NCI-H1105 (cell line): ENCODE results near the gene SEC14L5.
"Not testable (repeated sequence)": the region's sequence is repeated elsewhere in the genome, so short reads cannot be mapped to it uniquely, and the experiment has no call there.

Experiments
- DNase-seq: peaks from one replicate; lab custom pipeline; 2025; lab: John Stamatoyannopoulos, UW

The SEC14L5 gene

GRCh38 chr16:4954714-4955113 is 3.4 kb upstream of the SEC14L5 start:
- no peak for DNase-seq

DNA sequence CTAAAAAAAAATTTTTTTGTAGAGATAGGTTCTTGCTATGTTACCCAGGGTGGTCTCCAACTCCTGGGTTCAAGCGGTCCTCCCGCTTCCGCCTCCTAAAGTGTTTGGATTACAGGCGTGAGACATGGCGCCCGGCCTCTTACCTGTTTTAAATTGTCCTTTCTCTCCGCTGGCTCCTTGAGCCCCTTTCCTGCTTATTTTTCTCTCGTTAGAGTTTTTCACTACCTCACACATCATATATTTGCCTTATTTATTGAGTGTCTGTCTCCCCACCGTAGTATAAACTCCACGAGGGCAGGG is 760 bp upstream of the SEC14L5 start:
- DNase-seq: no peak

- DNase-seq: no peak
These were observed 644 bp downstream of the SEC14L5 start for GRCh38 chr16:4958510-4959438.

DNA sequence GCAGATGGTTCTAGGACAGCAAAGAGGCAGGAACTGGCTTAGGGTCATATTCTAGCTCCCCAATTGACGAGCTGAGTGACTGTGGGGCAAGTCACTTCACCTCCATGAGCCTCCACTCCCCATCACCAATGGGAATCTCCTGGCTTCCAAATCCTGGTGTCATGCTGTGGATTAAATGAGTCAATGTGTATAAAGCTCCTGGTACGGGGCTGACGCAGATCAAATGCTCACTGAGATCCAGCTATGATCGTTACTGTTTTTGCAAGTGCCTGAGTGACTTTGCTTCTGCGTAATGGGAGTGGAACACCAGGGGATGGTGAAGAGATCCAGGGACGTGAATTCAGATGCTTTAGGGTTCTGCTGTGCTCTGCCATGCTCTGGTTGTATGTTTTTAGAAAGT is 2.4 kb downstream of the SEC14L5 start:
- no peak for DNase-seq

- no peak for DNase-seq
These were observed 4.6 kb downstream of the SEC14L5 start for GRCh38 chr16:4962716-4963115.

- not testable (repeated sequence) for DNase-seq
These were observed 5.4 kb downstream of the SEC14L5 start for GRCh38 chr16:4963527-4963926.

DNA sequence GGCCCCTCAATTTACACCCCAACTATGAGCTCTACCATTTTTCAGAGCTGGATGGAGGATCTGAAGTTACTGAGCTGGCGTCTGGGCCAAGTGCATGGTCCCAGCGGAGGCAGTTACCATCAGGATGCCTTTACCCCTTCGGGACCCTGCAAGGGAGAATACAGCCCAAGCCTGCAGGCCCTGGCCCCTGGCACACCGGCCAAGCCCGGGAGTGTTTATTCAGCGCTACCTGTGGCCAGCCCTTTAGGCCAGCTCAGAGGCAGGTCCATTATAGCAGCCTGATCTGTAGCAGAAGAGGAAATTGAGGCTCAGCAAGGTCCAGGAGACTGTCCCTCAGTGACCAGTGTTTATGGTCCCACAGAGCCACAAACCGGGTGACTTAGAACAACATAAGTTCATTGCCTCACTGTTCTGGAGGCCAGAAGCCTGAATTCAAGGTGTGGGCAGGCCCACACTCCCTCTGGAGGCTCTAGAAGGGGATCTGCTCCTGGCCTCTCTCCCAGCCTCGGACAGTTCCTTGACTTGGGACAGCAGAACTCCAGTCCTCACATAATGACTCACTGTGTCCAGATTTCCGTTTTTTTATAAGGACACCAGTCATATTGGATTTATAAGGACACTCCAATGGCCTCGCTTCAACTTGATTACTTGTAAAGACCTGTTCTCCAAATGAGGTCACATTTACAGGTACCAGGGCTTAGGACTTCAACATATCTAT is 8.8 kb downstream of the SEC14L5 start:
- no peak for DNase-seq

DNA sequence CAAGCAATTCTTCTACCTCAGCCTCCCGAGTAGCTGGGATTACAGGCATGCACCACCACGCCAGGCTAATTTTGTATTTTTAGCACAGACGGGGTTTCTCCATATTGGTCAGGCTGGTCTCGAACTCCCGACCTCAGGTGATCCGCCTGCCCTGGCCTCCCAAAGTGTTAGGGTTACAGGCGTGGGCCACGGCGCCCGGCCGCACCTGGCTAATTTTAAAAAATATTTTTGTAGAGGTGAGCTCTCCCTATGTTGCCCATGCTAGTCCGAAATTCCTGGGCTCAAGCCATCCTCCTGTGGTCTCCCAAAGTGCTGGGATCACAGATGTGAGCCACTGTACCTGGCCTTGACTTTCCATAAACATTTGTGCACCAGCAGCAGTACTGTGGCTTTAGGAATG is 10.1 kb downstream of the SEC14L5 start:
- DNase-seq: not testable (repeated sequence)

GRCh38 chr16:4968879-4969483 is 10.9 kb downstream of the SEC14L5 start:
- no peak for DNase-seq

DNA sequence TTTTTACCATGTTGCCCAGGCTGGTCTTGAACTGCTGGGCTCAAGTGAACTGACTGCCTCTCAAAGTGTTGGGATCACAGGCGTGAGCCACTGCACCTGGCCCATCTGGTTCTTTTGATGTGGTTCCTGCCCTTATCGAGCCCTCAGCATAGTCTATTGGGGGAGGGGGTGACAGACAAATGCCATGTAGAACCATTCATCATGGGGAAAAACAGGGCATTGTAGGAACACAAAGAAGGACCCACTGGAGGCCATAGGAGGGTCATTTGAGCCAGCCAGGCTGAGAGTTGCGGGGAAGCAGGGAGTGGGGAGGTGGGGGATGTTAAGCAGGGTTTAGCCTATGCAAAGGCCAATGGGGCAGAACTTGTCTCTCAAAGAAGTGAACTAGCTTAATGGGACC is 11.9 kb downstream of the SEC14L5 start:
- no peak for DNase-seq

- no peak for DNase-seq
These were observed 14.9 kb downstream of the SEC14L5 start for GRCh38 chr16:4972938-4973587.

- DNase-seq: no peak
These were observed 17.9 kb downstream of the SEC14L5 start for GRCh38 chr16:4976079-4976478.

DNA sequence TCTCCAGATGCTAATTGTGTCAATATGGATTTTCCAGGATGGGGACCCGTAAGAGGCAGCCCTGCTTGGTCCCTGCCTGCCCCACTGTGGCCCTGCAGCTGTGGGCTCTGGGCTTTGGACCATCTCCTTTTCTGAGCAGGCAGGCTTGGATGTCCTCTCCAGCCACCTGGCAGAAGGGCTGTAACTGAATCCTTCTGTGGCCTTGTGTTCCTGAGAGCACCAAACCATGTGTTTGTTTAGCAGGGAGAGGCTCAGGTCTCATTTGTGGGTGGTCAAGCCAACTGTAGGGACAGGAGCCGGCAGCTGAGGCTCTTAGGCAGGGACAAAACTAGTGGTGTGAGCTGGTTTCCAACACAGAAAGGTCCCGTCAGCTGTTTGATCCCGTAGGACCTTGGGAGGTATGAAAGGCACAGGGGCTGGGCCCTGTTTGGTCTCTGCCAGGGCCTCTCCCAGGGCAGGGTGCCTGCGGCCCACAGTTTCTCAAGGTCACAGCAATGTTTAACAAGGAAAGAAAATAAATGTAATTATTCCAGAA is 18.5 kb downstream of the SEC14L5 start:
- DNase-seq: no peak

GRCh38 chr16:4979164-4979563 is 21.0 kb downstream of the SEC14L5 start:
- no peak for DNase-seq

- no peak for DNase-seq
These were observed 21.9 kb downstream of the SEC14L5 start for GRCh38 chr16:4979736-4980660.

DNA sequence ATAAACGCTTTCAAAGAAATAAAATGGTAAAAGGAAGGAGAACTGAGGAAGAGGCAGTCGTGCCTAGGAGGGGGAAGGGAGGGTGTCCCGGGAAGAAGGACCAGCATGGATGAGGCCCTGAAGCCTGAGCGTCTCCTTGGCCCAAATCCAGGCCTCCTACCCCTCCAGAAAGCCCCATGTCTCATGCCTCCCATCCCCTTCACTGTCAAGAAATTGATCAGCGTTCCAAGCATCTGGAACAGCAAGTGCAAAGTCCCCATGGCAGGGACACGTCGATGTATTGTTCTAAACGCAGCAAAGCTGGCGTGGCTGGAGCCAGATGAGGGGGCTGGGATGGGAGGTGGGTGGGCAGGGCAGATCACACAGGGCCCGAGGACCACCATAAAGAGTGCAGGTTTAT is 22.6 kb downstream of the SEC14L5 start:
- no peak for DNase-seq

DNA sequence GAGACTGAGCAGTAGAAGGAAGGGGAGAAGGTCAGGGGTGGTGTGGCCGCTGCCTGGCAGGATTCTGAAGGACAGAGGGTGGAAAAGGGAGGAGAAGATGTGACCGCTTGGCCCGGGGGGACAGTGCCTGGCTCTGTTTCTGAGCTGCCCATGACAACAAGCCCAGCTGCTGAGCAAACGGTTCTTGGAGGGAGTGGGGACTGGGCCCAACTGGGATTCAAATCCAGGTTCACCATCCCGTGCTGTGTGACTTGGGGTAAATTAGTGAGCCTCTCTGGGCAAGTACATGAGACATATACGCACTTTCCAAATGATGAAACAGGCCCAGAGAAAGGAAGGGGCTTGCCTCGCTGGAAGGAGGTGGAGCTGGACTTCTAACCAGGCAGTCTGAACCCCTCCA is 23.3 kb downstream of the SEC14L5 start:
- no peak for DNase-seq

DNA sequence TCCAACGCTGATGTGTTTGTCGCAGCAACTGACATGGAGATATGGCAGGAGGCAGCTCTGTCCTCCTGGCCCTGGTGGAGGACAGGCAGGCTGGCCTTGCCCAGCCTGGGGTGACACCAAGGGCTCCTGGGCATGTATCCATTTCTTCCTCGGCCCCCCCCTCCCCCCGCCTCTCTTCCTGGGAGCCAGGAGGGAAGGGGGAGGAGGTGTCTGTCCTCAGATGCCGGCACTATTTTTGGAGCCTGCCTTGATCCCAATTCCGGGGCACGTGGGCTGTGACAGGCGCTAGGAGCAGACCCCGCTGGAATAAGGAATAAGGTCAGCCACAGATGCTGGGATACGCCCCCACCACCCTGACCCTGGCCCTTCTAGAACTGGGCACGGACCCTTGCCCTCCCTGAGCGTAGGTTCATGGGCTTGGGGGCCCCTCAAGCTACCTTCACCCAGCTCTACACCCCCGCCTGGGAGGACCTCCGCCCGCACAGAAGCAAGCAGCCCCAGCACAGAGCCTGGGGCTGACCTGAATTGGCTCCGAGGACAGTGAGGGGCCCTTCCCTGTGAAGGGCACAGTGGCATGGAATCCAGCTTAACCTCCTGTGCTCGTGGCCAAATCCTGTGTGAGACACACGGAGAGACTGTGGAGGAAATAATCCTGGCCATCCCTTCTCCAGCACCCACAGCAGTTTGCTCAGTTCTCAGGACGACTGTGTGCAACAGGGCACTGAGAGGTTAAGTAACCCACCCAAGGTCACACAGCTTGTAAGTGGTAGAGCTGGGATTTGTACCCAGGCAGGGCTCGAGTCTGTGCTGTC is 24.1 kb downstream of the SEC14L5 start:
- DNase-seq: no peak

DNA sequence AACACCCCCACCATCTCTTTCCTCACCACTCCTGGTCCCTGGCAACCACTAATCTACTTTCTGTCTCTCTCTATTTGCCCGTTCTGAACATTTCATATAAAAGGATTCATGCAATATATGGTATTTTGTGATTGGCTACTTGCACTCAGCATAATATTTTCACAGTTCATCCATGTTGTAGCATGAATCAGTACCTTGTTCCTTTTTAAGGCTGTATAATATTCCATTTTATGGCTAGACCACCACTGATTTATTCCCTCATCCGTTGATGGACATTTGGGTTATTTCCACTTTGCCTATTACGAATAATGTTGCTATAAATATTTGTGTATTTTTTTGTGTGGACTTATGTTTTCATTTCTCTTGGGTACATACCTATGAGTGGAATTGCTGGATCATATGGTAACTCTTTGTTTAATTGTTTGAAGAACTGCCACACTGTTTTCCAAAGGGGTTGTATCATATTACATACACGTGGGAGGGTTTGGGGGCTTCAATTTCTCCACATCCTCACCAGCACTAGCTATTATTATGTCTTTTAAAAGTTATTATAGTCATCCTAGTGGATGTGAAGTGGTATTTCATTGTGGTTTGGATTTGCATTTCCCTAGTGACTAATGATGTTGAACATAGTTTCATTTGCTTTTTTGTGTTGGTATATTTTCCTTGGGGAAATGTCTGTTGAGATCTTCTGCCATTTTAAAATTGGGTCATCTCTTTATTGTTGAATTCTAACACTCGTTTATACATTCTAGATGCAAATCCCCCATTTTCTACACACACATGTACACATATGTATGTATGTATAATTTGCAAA is 26.3 kb downstream of the SEC14L5 start:
- DNase-seq: no peak

- no peak for DNase-seq
These were observed 29.1 kb downstream of the SEC14L5 start for GRCh38 chr16:4987250-4987579.
